PC-3 (cell line): Measurements from ENCODE around the gene TELO2. TPM values are rescaled to one million over a fixed set of nuclear protein-coding genes. Genes with fewer than 3 reads are reported as not detected.

ENCODE experiments used
- ATAC-seq: fragments of 200-7000 bp; cut with Tn5 transposase; 2 replicates; pipeline ENCODE4 v1.9.1; 2020; ENCODE audit warnings: mild to moderate bottlenecking, moderate library complexity
- BruUV-seq: library from RNA; stranded (reverse); fragments of 400-500 nt; replicated peaks from 2 replicates; lab custom pipeline; 2021; lab: Mats Ljungman, UMichigan
- CTCF ChIA-PET: fragments of 300-600 bp; sonication (Branson Sonifier 250); formaldehyde crosslinking; loops from one replicate; lab custom pipeline; 2022; ENCODE audit warnings: antibody characterized with exemption; lab: Charles Lee
- POLR2A ChIA-PET: fragments of 300-600 bp; sonication (Branson Sonifier 250); formaldehyde crosslinking; loops from one replicate; lab custom pipeline; 2022; ENCODE audit warnings: antibody characterized with exemption; ENCODE audit not compliant: unreplicated experiment; lab: Charles Lee
- DNase-seq: peaks from one replicate; pipeline ENCODE4 v3.0.0-alpha.2; 2015
- H2AFZ ChIP-seq: fragments of 300-600 bp; sonication (generic); 2 replicates; pipeline ENCODE4 v1.6.0; 2016; ENCODE audit warnings: antibody characterized with exemption, low read length
- H3F3A ChIP-seq: fragments of 300-600 bp; sonication (generic); one replicate; pipeline ENCODE4 v1.6.0; 2017; ENCODE audit warnings: antibody characterized with exemption, low read length, control low read depth, mild to moderate bottlenecking; ENCODE audit not compliant: unreplicated experiment
- H3K27ac ChIP-seq: fragments of 300-600 bp; sonication (generic); 2 replicates; pipeline ENCODE4 v1.5.1; 2016; ENCODE audit warnings: mild to moderate bottlenecking, low read length
- H3K27me3 ChIP-seq: fragments of 300-600 bp; sonication (generic); 2 replicates; pipeline ENCODE4 v1.6.1; 2016; ENCODE audit warnings: low read length, mixed read lengths
- H3K36me3 ChIP-seq: fragments of 300-600 bp; sonication (generic); 2 replicates; pipeline ENCODE4 v1.6.1; 2016; ENCODE audit warnings: low read depth, mixed run types, low read length, mixed read lengths
- H3K4me1 ChIP-seq: fragments of 300-600 bp; sonication (generic); 2 replicates; pipeline ENCODE4 v1.5.1; 2016; ENCODE audit warnings: low read length; ENCODE audit not compliant: insufficient read depth
- H3K4me2 ChIP-seq: fragments of 300-600 bp; sonication (generic); 2 replicates; pipeline ENCODE4 v1.6.0; 2016; ENCODE audit warnings: low read length
- H3K4me3 ChIP-seq: fragments of 300-600 bp; sonication (generic); 2 replicates; pipeline ENCODE4 v1.5.1; 2016; ENCODE audit warnings: mild to moderate bottlenecking, low read length, mixed read lengths
- H3K79me2 ChIP-seq: fragments of 300-600 bp; sonication (generic); 2 replicates; pipeline ENCODE4 v1.6.1; 2017; ENCODE audit warnings: low read length, mixed read lengths
- H3K9ac ChIP-seq: fragments of 300-600 bp; sonication (generic); 2 replicates; pipeline ENCODE4 v1.6.0; 2016; ENCODE audit warnings: mild to moderate bottlenecking, low read length
- H3K9me2 ChIP-seq: fragments of 300-600 bp; sonication (generic); replicated peaks from 2 replicates; pipeline ENCODE4 v1.6.1; 2016; ENCODE audit warnings: mixed run types, low read length, mixed read lengths
- H3K9me3 ChIP-seq: fragments of 300-600 bp; sonication (generic); 2 replicates; pipeline ENCODE4 v1.6.1; 2016; ENCODE audit warnings: low read length, mixed read lengths
- H4K20me1 ChIP-seq: fragments of 300-600 bp; sonication (generic); 2 replicates; pipeline ENCODE4 v1.6.1; 2016; ENCODE audit warnings: low read length, mixed read lengths
- EZH2 ChIP-seq: fragments of 300-600 bp; sonication (generic); IDR thresholded peaks from one replicate; pipeline ENCODE4 v1.6.1; 2017; ENCODE audit warnings: antibody characterized with exemption, mild to moderate bottlenecking, low read length; ENCODE audit not compliant: unreplicated experiment
- EZH2phosphoT487 ChIP-seq: fragments of 300-600 bp; sonication (generic); IDR thresholded peaks from 2 replicates; pipeline ENCODE4 v1.6.1; 2018; ENCODE audit warnings: mild to moderate bottlenecking, antibody characterized with exemption, low read length, borderline replicate concordance
- intact Hi-C: fragments of 100-400 bp; cut with micrococcal nuclease; formaldehyde crosslinking; loops from 2 replicates; pipeline ENCODE4 v1.9.0; 2023
- total RNA-seq: library from RNA; depleted of rRNA; stranded (reverse); fragments of >200 nt; gene quantifications from 2 replicates; pipeline ENCODE4 v1.2.3, GENCODE V29; 2014
- TF ChIP-seq, protein P1 (sequence below): fragments of 300-600 bp; sonication (generic); conservative IDR thresholded peaks from 2 replicates; pipeline ENCODE4 v1.5.1; 2017; ENCODE audit warnings: antibody characterized with exemption, low read depth, mild to moderate bottlenecking, low read length

TELO2 gene
- total RNA-seq, 1 experiment from 2014 or later: 37.8 TPM

DNA sequence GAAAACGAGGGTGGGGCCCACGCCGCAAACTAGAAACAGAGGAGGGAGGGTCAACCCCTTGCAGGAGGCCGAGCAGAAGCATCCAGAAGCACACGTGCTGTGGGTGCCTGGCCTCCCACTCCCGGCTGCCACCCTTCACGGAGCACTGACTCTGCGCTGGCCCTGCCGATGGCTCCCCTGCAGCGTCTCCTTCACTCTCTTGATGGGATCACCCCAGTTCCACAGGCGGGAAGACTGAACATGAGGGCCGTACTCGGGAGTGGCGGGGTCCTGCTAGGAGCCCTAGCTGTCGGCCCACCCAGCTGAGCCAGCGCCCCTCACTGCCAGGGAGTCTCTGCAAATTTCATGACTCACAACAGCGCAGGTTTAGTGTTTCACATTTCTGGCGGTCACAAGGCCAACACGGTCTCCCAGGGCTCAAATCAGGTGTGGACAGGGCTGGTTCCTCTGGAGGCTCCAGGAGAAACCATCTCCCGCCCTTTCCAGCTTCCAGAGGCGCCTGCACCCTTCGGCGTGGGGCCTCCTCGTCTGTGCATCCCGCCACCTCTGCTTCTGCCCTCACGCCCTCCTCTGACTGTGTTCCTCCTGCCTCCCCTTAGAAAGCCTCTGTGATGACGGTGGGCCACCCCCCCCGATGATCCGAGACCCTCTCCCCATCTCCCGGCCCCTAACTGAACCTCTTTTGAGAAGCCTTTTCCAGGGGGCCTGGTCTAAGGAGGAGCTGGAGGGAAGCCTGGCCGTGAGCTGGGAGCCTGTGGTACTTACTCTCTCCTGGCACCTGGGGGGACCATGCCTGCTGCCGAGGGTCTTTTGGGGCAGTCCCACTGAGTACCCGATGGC lies 6.4 kb upstream of the TELO2 start:
- ChIA-PET CTCF (no interaction called here), POLR2A (no interaction called here)
- TF ChIP-seq, protein P1, sequence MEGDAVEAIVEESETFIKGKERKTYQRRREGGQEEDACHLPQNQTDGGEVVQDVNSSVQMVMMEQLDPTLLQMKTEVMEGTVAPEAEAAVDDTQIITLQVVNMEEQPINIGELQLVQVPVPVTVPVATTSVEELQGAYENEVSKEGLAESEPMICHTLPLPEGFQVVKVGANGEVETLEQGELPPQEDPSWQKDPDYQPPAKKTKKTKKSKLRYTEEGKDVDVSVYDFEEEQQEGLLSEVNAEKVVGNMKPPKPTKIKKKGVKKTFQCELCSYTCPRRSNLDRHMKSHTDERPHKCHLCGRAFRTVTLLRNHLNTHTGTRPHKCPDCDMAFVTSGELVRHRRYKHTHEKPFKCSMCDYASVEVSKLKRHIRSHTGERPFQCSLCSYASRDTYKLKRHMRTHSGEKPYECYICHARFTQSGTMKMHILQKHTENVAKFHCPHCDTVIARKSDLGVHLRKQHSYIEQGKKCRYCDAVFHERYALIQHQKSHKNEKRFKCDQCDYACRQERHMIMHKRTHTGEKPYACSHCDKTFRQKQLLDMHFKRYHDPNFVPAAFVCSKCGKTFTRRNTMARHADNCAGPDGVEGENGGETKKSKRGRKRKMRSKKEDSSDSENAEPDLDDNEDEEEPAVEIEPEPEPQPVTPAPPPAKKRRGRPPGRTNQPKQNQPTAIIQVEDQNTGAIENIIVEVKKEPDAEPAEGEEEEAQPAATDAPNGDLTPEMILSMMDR: no peak
- TF ChIP-seq EZH2phosphoT487 (no peak), EZH2 (no peak)
- H3K4me3 ChIP-seq: no peak overlapping the region
- no peaks in the 10 kb centered on the region for H3K36me3 ChIP-seq
- no peaks in the 10 kb centered on the region for H3K79me2 ChIP-seq
- no peak overlapping the region for H3K27ac ChIP-seq
- no peak overlapping the region for H3K9ac ChIP-seq
- no peaks in the 10 kb centered on the region for H3K27me3 ChIP-seq
- no peak overlapping the region for H3K4me2 ChIP-seq
- BruUV-seq: no TSS peak
- intact Hi-C loops: no loop called here
- no peaks in the 10 kb centered on the region for H3F3A ChIP-seq
- no peaks in the 10 kb centered on the region for H3K9me2 ChIP-seq
- H2AFZ ChIP-seq: no peak overlapping the region
- peaks cover 10% of the 10 kb centered on the region for H3K4me1 ChIP-seq
- H4K20me1 ChIP-seq: no peaks in the 10 kb centered on the region
- no peaks in the 10 kb centered on the region for H3K9me3 ChIP-seq
- DNase-seq (no peak), ATAC-seq (no peak)

DNA sequence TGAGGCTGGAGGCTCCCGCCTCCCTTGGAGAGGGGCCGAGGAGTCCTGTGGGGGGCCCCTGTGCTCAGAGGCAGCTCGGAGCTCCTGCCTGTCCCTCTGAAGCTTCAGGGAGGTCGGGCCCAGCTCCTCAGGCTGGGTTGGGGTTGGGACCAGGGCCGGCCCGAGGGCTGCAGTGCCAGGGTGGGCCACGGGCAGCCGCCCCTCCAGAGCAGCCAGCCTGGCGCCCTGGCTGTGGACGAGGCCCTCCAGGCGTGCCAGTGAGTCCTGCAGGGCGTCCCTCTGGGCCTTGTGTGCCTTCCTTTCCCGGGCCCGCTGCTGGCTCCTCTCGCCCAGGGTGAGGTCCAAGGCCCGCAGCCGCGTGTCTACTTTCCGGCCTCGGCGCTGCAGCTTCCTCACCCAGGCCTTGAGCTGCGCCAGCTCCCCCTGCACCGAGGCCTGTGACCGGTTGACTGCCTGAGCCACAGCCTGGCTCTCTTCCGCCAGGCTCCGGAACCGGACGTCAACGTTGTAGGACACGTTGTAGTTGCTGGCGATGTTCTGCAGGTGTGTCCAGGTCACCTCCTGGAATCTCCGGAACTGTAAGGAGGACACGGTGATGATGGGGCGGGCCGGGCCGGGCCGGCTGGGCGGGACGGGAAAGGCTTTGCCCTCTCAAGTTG lies 5.6 kb upstream of the TELO2 start:
- Histone ChIP-seq H3F3A (no peaks in the 10 kb centered on the region), H3K9me2 (no peaks in the 10 kb centered on the region), H2AFZ (no peak overlapping the region), H4K20me1 (no peaks in the 10 kb centered on the region), H3K4me2 (no peak overlapping the region), H3K36me3 (no peaks in the 10 kb centered on the region), H3K4me1 (peaks cover 5% of the 10 kb centered on the region), H3K79me2 (no peaks in the 10 kb centered on the region), H3K9me3 (no peaks in the 10 kb centered on the region), H3K27me3 (no peaks in the 10 kb centered on the region), H3K9ac (no peak overlapping the region), H3K4me3 (no peak overlapping the region), H3K27ac (no peak overlapping the region)
- intact Hi-C loops: no loop called here
- POLR2A ChIA-PET: no interaction called here
- CTCF ChIA-PET: no interaction called here
- no TSS peak for BruUV-seq
- no peak for DNase-seq
- TF ChIP-seq, protein P1: no peak
- no peak for TF ChIP-seq EZH2phosphoT487
- TF ChIP-seq EZH2: no peak
- no peak for ATAC-seq
